OCI-LY1 (cell line): ENCODE results near the gene GALNT9.

Source experiments
- EZH2 ChIP-seq: fragments of 200-600 bp; sonication (generic), shearing (Covaris generic); IDR thresholded peaks from 2 replicates; pipeline ENCODE4 v1.8.0; 2017; ENCODE audit warnings: borderline replicate concordance, mixed run types, mild to moderate bottlenecking, antibody characterized with exemption, low read length, moderate library complexity, mixed read lengths
- TF ChIP-seq, protein P1 (sequence below): fragments of 200-600 bp; sonication (generic), shearing (Covaris generic); IDR thresholded peaks from 2 replicates; pipeline ENCODE4 v1.5.1; 2017; ENCODE audit warnings: mild to moderate bottlenecking, antibody characterized with exemption, low read length, moderate library complexity, mixed read lengths

DNA sequence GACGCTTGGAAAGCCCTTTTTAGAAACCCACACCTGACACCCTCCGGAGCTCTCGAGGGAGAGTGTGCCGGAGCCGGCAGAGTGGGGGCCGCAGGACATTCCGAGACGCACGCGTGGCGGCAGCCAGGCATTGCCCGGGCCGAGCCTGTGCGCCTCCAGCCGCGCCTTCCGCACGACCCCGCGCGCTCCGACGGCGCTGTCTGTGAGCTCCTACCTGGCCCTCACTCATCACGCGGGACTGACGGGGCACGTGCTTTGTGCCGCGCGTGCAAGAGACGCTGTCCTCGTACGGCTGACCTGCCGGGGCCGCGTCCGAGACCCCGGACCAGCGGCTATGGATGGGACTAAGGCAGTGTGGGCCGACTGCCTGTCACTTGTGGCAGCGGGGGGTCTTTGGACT is 5.2 kb downstream of the GALNT9 start:
- TF ChIP-seq, protein P1, sequence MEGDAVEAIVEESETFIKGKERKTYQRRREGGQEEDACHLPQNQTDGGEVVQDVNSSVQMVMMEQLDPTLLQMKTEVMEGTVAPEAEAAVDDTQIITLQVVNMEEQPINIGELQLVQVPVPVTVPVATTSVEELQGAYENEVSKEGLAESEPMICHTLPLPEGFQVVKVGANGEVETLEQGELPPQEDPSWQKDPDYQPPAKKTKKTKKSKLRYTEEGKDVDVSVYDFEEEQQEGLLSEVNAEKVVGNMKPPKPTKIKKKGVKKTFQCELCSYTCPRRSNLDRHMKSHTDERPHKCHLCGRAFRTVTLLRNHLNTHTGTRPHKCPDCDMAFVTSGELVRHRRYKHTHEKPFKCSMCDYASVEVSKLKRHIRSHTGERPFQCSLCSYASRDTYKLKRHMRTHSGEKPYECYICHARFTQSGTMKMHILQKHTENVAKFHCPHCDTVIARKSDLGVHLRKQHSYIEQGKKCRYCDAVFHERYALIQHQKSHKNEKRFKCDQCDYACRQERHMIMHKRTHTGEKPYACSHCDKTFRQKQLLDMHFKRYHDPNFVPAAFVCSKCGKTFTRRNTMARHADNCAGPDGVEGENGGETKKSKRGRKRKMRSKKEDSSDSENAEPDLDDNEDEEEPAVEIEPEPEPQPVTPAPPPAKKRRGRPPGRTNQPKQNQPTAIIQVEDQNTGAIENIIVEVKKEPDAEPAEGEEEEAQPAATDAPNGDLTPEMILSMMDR, result no peak
- TF ChIP-seq EZH2, result no peak
